Stimulated activated CD4-positive, alpha-beta T cell treated with anti-CD3 and anti-CD28 coated beads, Interleukin-1b, Interleukin-23, amount 100 ng/mL, for 24 hours (primary cell): ENCODE measurements around the gene COL11A2.

ENCODE experiments used
- DNase-seq, 4 experiments: peaks; one replicate each; pipeline ENCODE4 v3.0.0-alpha.2; 2020; ENCODE audit warnings: low read depth in 4 of 4, low spot score in 1 of 4

The COL11A2 gene

GRCh38 chr6:33193619-33194018 lies 1.4 kb upstream of the COL11A2 start:
- no peak for DNase-seq

GRCh38 chr6:33192671-33193602 lies 670 bp upstream of the COL11A2 start:
- DNase-seq = no peak

GRCh38 chr6:33191383-33192104 lies 723 bp downstream of the COL11A2 start:
- DNase-seq = no peak

GRCh38 chr6:33190504-33191107 lies 1.7 kb downstream of the COL11A2 start:
- no peak for DNase-seq

- no peak for DNase-seq
These were observed 2.4 kb downstream of the COL11A2 start for GRCh38 chr6:33189625-33190448.

GRCh38 chr6:33189164-33189563 lies 3.1 kb downstream of the COL11A2 start:
- no peak for DNase-seq

- DNase-seq = no peak
These were observed 4.5 kb downstream of the COL11A2 start for GRCh38 chr6:33187809-33188208.

GRCh38 chr6:33185654-33186187 lies 6.5 kb downstream of the COL11A2 start:
- DNase-seq = no peak

- DNase-seq = no peak
These were observed 7.1 kb downstream of the COL11A2 start for GRCh38 chr6:33185190-33185589.

GRCh38 chr6:33183071-33183683 lies 9.1 kb downstream of the COL11A2 start:
- DNase-seq = no peak

GRCh38 chr6:33181141-33181540 lies 11.1 kb downstream of the COL11A2 start:
- DNase-seq = no peak

- DNase-seq = no peak
These were observed 13.4 kb downstream of the COL11A2 start for GRCh38 chr6:33178755-33179475.

- DNase-seq = no peak
These were observed 14.5 kb downstream of the COL11A2 start for GRCh38 chr6:33177552-33178446.

GRCh38 chr6:33176906-33177305 lies 15.4 kb downstream of the COL11A2 start:
- DNase-seq = no peak

- no peak for DNase-seq
These were observed 16.7 kb downstream of the COL11A2 start for GRCh38 chr6:33175436-33176069.

- DNase-seq = no peak
These were observed 17.5 kb downstream of the COL11A2 start for GRCh38 chr6:33174784-33175183.

GRCh38 chr6:33173535-33174180 lies 18.6 kb downstream of the COL11A2 start:
- no peak for DNase-seq
